A673 (cell line): ENCODE measurements around the gene HYCC1. TPM values are rescaled to one million over a fixed set of nuclear protein-coding genes. Genes with fewer than 3 reads are reported as not detected.
"Not testable (repeated sequence)": the region's sequence is repeated elsewhere in the genome, so short reads cannot be mapped to it uniquely, and the experiment has no call there.

Experiments
- BruUV-seq: library from RNA; stranded (reverse); fragments of 400-500 nt; replicated peaks from 2 replicates; lab custom pipeline; 2021; lab: Mats Ljungman, UMichigan
- CTCF ChIA-PET: fragments of 300-600 bp; sonication (Branson Sonifier 250); formaldehyde crosslinking; loops from one replicate; lab custom pipeline; 2022; ENCODE audit warnings: antibody characterized with exemption; lab: Charles Lee
- POLR2A ChIA-PET: fragments of 300-600 bp; sonication (Branson Sonifier 250); formaldehyde crosslinking; loops from one replicate; lab custom pipeline; 2022; ENCODE audit warnings: antibody characterized with exemption; ENCODE audit not compliant: low non-redundant PET; lab: Charles Lee
- DNase-seq: peaks from one replicate; pipeline ENCODE4 v3.0.0-alpha.2; 2015; ENCODE audit warnings: low spot score
- H3K27ac ChIP-seq: fragments of 200-600 bp; sonication (generic); 2 replicates; pipeline ENCODE4 v1.5.1; 2016; ENCODE audit warnings: mixed run types, low read depth, mild to moderate bottlenecking, mixed read lengths, antibody characterized with exemption, low read length; ENCODE audit not compliant: poor library complexity, severe bottlenecking
- H3K27me3 ChIP-seq: fragments of 200-600 bp; sonication (generic); replicated peaks from 2 replicates; pipeline ENCODE4 v1.6.1; 2017; ENCODE audit warnings: mixed run types, low read depth, mild to moderate bottlenecking, mixed read lengths, antibody characterized with exemption, low read length; ENCODE audit not compliant: insufficient read depth, poor library complexity
- H3K36me3 ChIP-seq: fragments of 200-600 bp; sonication (generic); 2 replicates; pipeline ENCODE4 v1.6.1; 2016; ENCODE audit warnings: mixed run types, mild to moderate bottlenecking, mixed read lengths, antibody characterized with exemption, low read length; ENCODE audit not compliant: insufficient read depth, poor library complexity, severe bottlenecking
- H3K4me1 ChIP-seq: fragments of 200-600 bp; sonication (generic); 2 replicates; pipeline ENCODE4 v1.6.1; 2017; ENCODE audit warnings: mixed run types, mild to moderate bottlenecking, mixed read lengths, antibody characterized with exemption, low read length; ENCODE audit not compliant: insufficient read depth, poor library complexity, severe bottlenecking
- H3K4me3 ChIP-seq: fragments of 200-600 bp; sonication (generic); 2 replicates; pipeline ENCODE4 v1.5.1; 2016; ENCODE audit warnings: low read depth, mixed run types, mild to moderate bottlenecking, mixed read lengths, low read length; ENCODE audit not compliant: poor library complexity, severe bottlenecking
- H3K9me3 ChIP-seq: fragments of 200-600 bp; sonication (generic); 2 replicates; pipeline ENCODE4 v1.6.1; 2016; ENCODE audit warnings: mixed run types, low read depth, mild to moderate bottlenecking, mixed read lengths, antibody characterized with exemption, low read length; ENCODE audit not compliant: poor library complexity, severe bottlenecking
- CTCF ChIP-seq: fragments of 300-800, 200-600 bp; sonication (generic); conservative IDR thresholded peaks from 2 replicates; pipeline ENCODE4 v1.5.1; 2017; ENCODE audit warnings: low read depth, mild to moderate bottlenecking, antibody characterized with exemption, low read length, moderate library complexity, mixed read lengths
- EZH2 ChIP-seq: fragments of 200-600 bp; sonication (generic); IDR thresholded peaks from 2 replicates; pipeline ENCODE4 v1.6.1; 2017; ENCODE audit warnings: borderline replicate concordance, low read depth, mild to moderate bottlenecking, mixed read lengths, antibody characterized with exemption, low read length; ENCODE audit not compliant: poor library complexity, severe bottlenecking
- intact Hi-C: fragments of 100-400 bp; cut with micrococcal nuclease; formaldehyde crosslinking; loops from one replicate; pipeline ENCODE4 v1.10.0; 2022; ENCODE audit not compliant: unreplicated experiment
- total RNA-seq: library from RNA; stranded (reverse); gene quantifications from 2 replicates; pipeline ENCODE4 v1.2.3, GENCODE V29; 2021

The HYCC1 gene
- total RNA-seq, 1 experiment from 2014 or later: 42.0 TPM

GRCh38 chr7:23044581-23044980, 30.7 kb upstream of the HYCC1 start:
- Histone ChIP-seq H3K9me3 (no peaks in the 10 kb centered on the region), H3K27me3 (no peaks in the 10 kb centered on the region), H3K4me1 (no peaks in the 10 kb centered on the region), H3K27ac (no peak overlapping the region), H3K36me3 (no peaks in the 10 kb centered on the region), H3K4me3 (no peak overlapping the region)
- CTCF ChIA-PET: no interaction called here
- no TSS peak for BruUV-seq
- DNase-seq: no peak
- TF ChIP-seq CTCF: no peak
- intact Hi-C loops: no loop called here
- POLR2A ChIA-PET: interaction anchor here (0.6 kb wide), 1 partner anchor 34 kb away, joined by 5 read pairs; no protein-coding TSS in a partner anchor

- BruUV-seq: no TSS peak
- intact Hi-C loops: no loop called here
- TF ChIP-seq EZH2: no peak
- no peak for TF ChIP-seq CTCF
- POLR2A ChIA-PET: no interaction called here
- no peaks in the 10 kb centered on the region for H3K9me3 ChIP-seq
- CTCF ChIA-PET: no interaction called here
- no peaks in the 10 kb centered on the region for H3K36me3 ChIP-seq
- no peak for DNase-seq
- no peak overlapping the region for H3K4me3 ChIP-seq
- H3K4me1 ChIP-seq: no peaks in the 10 kb centered on the region
- no peak overlapping the region for H3K27ac ChIP-seq
- H3K27me3 ChIP-seq: no peaks in the 10 kb centered on the region
Observed at GRCh38 chr7:23043441-23043840, 29.5 kb upstream of the HYCC1 start.

- H3K9me3 ChIP-seq, H3K4me1 ChIP-seq, BruUV-seq, H3K4me3 ChIP-seq, H3K27ac ChIP-seq, H3K36me3 ChIP-seq, H3K27me3 ChIP-seq, DNase-seq, CTCF ChIA-PET, POLR2A ChIA-PET, intact Hi-C loops: not testable (repeated sequence)
Observed at GRCh38 chr7:23039674-23040073, 25.7 kb upstream of the HYCC1 start.

- BruUV-seq, H3K4me1 ChIP-seq, H3K4me3 ChIP-seq, H3K27ac ChIP-seq, DNase-seq, intact Hi-C loops, H3K9me3 ChIP-seq, POLR2A ChIA-PET, H3K27me3 ChIP-seq, H3K36me3 ChIP-seq, CTCF ChIA-PET: not testable (repeated sequence)
Observed at GRCh38 chr7:23035542-23036371, 21.8 kb upstream of the HYCC1 start.
